GM18907 (cell line): ENCODE measurements around the gene CPNE1.
A peak's percentile ranks its signal among the peaks of the same experiment; 100 is the strongest.

Source experiments
- ATAC-seq: cut with Tn5 transposase; IDR thresholded peaks from one replicate; pipeline ENCODE4 v1.9.1; 2021; ENCODE audit warnings: mild to moderate bottlenecking, moderate library complexity; ENCODE audit not compliant: unreplicated experiment

Gene CPNE1

GRCh38 chr20:35621560-35621946 is 43.1 kb downstream of the CPNE1 start:
- no peak for ATAC-seq

GRCh38 chr20:35620818-35621559 is 43.7 kb downstream of the CPNE1 start:
- ATAC-seq: no peak

GRCh38 chr20:35619196-35620095 is 45.3 kb downstream of the CPNE1 start:
- peak; percentile 40 for ATAC-seq

- ATAC-seq: no peak
Observed at GRCh38 chr20:35618263-35619131, 46.2 kb downstream of the CPNE1 start.

- no peak for ATAC-seq
Observed at GRCh38 chr20:35617397-35618262, 47.1 kb downstream of the CPNE1 start.

- ATAC-seq: no peak
Observed at GRCh38 chr20:35616465-35617396, 48.0 kb downstream of the CPNE1 start.

GRCh38 chr20:35615667-35616464 is 48.8 kb downstream of the CPNE1 start, which contains the start of gene SPAG4:
TSS of gene SPAG4 (plus strand) at chr20:35615829. CDS start at chr20:35616004, 175 bp downstream.
- peak; percentile 70 for ATAC-seq

GRCh38 chr20:35611482-35611881 is 53.2 kb downstream of the CPNE1 start:
- ATAC-seq: peak; percentile 23

GRCh38 chr20:35610833-35611427 is 53.8 kb downstream of the CPNE1 start:
- ATAC-seq: no peak

GRCh38 chr20:35607003-35607735 is 57.5 kb downstream of the CPNE1 start:
- no peak for ATAC-seq

GRCh38 chr20:35606127-35606526 is 58.6 kb downstream of the CPNE1 start:
- ATAC-seq: no peak

GRCh38 chr20:35604449-35604747 is 60.3 kb downstream of the CPNE1 start:
- no peak for ATAC-seq

- ATAC-seq: no peak
Observed at GRCh38 chr20:35603695-35604448, 60.8 kb downstream of the CPNE1 start.

GRCh38 chr20:35602851-35603495 is 61.7 kb downstream of the CPNE1 start:
- no peak for ATAC-seq

- no peak for ATAC-seq
Observed at GRCh38 chr20:35601990-35602389, 62.7 kb downstream of the CPNE1 start.
